ENCODE data around the gene NYAP1. TPM values are rescaled to one million over a fixed set of nuclear protein-coding genes. Genes with fewer than 3 reads are reported as not detected.

The NYAP1 gene
- total and polyA plus RNA-seq, 2 of the 8 experiments (the other 6 are each of a cell fraction or from before 2014, with no cell fraction given) = 1.9 to 4.6 TPM

- H4K91ac ChIP-seq (replicated peaks; ENCODE audit: insufficient read length, low read length) = no peak overlapping the region
- H2BK15ac ChIP-seq (ENCODE audit: low read length) = no peak overlapping the region
- no peak overlapping the region for H3K27ac ChIP-seq (ENCODE audit: low read depth, low read length)
- H2BK20ac ChIP-seq (ENCODE audit: low read length) = no peak overlapping the region
- H2BK12ac ChIP-seq (ENCODE audit: low read depth, low read length) = no peak overlapping the region
- H3K36me3 ChIP-seq (ENCODE audit: control insufficient read depth in 2 of 4, insufficient read depth in 4 of 4, low read length in 3 of 4) = no peaks in the 10 kb centered on the region
- 94% methylated on average over 2 of the region's 2 CpGs; no CpG with 5 or more reads in 1 of the 2 experiments for WGBS, 2 experiments (ENCODE audit: extremely low coverage in 1 of 2, insufficient coverage in 1 of 2, insufficient read length in 1 of 2, insufficient replicate concordance in 2 of 2, low coverage in 1 of 2, low lambda C conversion rate in 2 of 2, missing lambda C conversion rate in 1 of 2)
- no peaks in the 10 kb centered on the region for H4K20me1 ChIP-seq (replicated peaks in 1 of 2; ENCODE audit: control insufficient read depth in 1 of 2, insufficient read depth in 2 of 2, low read length in 2 of 2)
- POLR2A ChIA-PET (ENCODE audit: partially characterized antibody) = interaction anchor here (0.7 kb wide), 1 partner anchor 110 kb away, joined by 3 read pairs; no protein-coding TSS in a partner anchor
- no peaks in the 10 kb centered on the region for H3K9me3 ChIP-seq (ENCODE audit: insufficient read depth in 2 of 2, low read depth in 1 of 2, low read length in 1 of 2)
- H3K18ac ChIP-seq (ENCODE audit: extremely low read depth, low read length) = no peak overlapping the region
- H3K56ac ChIP-seq (replicated peaks; ENCODE audit: insufficient read length, low read depth, low read length) = no peak overlapping the region
- no peaks in the 10 kb centered on the region for H3K4me1 ChIP-seq (replicated peaks in 1 of 4; ENCODE audit: control insufficient read depth in 3 of 4, insufficient read depth in 4 of 4, low read length in 3 of 4)
- no peak for TF ChIP-seq KDM5A (IDR thresholded peaks at IDR 0.05; ENCODE audit: low read length)
- TF ChIP-seq CBX5 (IDR thresholded peaks at IDR 0.05; ENCODE audit: low read depth, low read length) = no peak
- TF ChIP-seq FOSL1 (IDR thresholded peaks at IDR 0.05; ENCODE audit: insufficient read depth, low read depth, low read length) = no peak
- no peak for TF ChIP-seq SIRT6 (IDR thresholded peaks at IDR 0.05; ENCODE audit: low read length)
- TF ChIP-seq JUND (IDR thresholded peaks at IDR 0.05; ENCODE audit: low read length) = no peak
- no peak for TF ChIP-seq TAF1 (IDR thresholded peaks at IDR 0.05; ENCODE audit: low read depth, low read length)
- no peak for TF ChIP-seq BACH1 (IDR thresholded peaks at IDR 0.05; ENCODE audit: low read length)
- TF ChIP-seq NANOG (IDR thresholded peaks at IDR 0.05; ENCODE audit: insufficient read depth, low read depth, low read length, poor library complexity, severe bottlenecking) = no peak
- no peak for TF ChIP-seq SRF (IDR thresholded peaks at IDR 0.05; ENCODE audit: low read depth, low read length)
- no peak for TF ChIP-seq SIX5 (IDR thresholded peaks at IDR 0.05; ENCODE audit: low read depth, low read length)
- no peaks in the 10 kb centered on the region for H3K79me1 ChIP-seq (ENCODE audit: low read depth, low read length)
- no peaks in the 10 kb centered on the region for H3K27me3 ChIP-seq (replicated peaks in 1 of 4; ENCODE audit: control insufficient read depth in 3 of 4, extremely low read depth in 1 of 4, insufficient read depth in 3 of 4, low read length in 3 of 4)
- no peak overlapping the region for H2AK5ac ChIP-seq (ENCODE audit: low read depth, low read length)
- no peak overlapping the region for H4K5ac ChIP-seq (ENCODE audit: insufficient read length, low read depth, low read length)
- FAIRE-seq (no peak), DNase-seq (ENCODE audit: low read depth in 1 of 2, low spot score in 2 of 2) (no peak)
- no peaks in the 10 kb centered on the region; the same call in 1 of the 2 replicates for H3K23me2 ChIP-seq (ENCODE audit: low read depth, low read length)
- H3K4me3 ChIP-seq (ENCODE audit: extremely low read depth in 1 of 4, insufficient read depth in 2 of 4, low read depth in 3 of 4, low read length in 4 of 4) = no peak overlapping the region
- H2BK5ac ChIP-seq (ENCODE audit: low read depth, low read length) = no peak overlapping the region
- H3K4ac ChIP-seq (replicated peaks; ENCODE audit: insufficient read length, low read depth, low read length) = no peak overlapping the region
- H3K79me2 ChIP-seq (ENCODE audit: control insufficient read depth in 1 of 2, insufficient read depth in 2 of 2, low read length in 2 of 2) = no peaks in the 10 kb centered on the region
- H3K14ac ChIP-seq (ENCODE audit: insufficient read length) = no peak overlapping the region
- no peak overlapping the region for H3K23ac ChIP-seq (ENCODE audit: insufficient read length)
- H3K9ac ChIP-seq (replicated peaks in 1 of 4; ENCODE audit: extremely low read depth in 1 of 4, low read depth in 3 of 4, low read length in 3 of 4) = no peak overlapping the region
- no peak overlapping the region for H2AFZ ChIP-seq (ENCODE audit: low read length)
- no peak overlapping the region for H4K8ac ChIP-seq (ENCODE audit: extremely low read depth, insufficient read depth, low read length)
- no peak overlapping the region for H2BK120ac ChIP-seq (replicated peaks; ENCODE audit: low read depth, low read length)
- CTCF ChIA-PET (ENCODE audit: partially characterized antibody) = interaction anchor here (0.7 to 1.4 kb wide), 5 partner anchors 10 to 131 kb away, joined by 3 to 6 read pairs (median 3); no protein-coding TSS in a partner anchor
- no peak overlapping the region for H3K4me2 ChIP-seq (ENCODE audit: insufficient read depth in 1 of 2, low read depth in 2 of 2, low read length in 2 of 2)
Observed at GRCh38 chr7:100517305-100517704, 33.6 kb downstream of the NYAP1 start.

Data from H1 (cell line).